Stimulated activated CD4-positive, alpha-beta T cell treated with anti-CD3 and anti-CD28 coated beads, Interleukin-1b, Interleukin-23, amount 100 ng/mL, for 1 hour (primary cell): ENCODE results near the gene BAIAP2.

Experiments used
- DNase-seq, 2 donors: peaks; one replicate each; pipeline ENCODE4 v3.0.0-alpha.2; 2020; ENCODE audit warnings: low read depth in 2 of 2

BAIAP2 gene

GRCh38 chr17:81053041-81053970, 18.4 kb downstream of the BAIAP2 start:
- DNase-seq, result no peak

- DNase-seq, result no peak
Observed at GRCh38 chr17:81054308-81054707, 19.4 kb downstream of the BAIAP2 start.

DNA sequence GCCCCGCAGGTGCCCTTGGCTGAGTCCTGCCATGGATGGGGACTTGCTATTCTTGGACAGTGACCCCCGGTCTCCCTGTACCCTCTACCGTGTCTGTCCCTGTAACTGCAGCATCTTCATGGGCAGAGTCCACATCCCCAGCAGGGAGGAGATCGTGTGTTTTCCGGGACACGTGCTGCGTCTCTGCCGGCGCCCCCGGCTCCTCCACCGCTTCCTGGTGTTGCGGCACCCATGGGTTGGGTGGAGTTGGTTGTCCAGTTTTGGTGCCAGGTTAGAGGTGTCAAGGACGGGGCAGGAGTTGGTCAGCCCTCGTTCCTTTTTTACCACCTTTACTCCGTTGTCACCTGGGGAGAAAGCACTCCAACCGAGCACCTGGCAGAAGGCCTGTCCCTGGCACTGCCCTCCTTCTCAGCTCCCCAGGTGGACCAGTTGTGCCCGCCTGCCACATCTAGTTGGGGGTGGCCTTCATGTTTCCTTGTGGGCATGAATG, 20.0 kb downstream of the BAIAP2 start:
- no peak for DNase-seq

DNA sequence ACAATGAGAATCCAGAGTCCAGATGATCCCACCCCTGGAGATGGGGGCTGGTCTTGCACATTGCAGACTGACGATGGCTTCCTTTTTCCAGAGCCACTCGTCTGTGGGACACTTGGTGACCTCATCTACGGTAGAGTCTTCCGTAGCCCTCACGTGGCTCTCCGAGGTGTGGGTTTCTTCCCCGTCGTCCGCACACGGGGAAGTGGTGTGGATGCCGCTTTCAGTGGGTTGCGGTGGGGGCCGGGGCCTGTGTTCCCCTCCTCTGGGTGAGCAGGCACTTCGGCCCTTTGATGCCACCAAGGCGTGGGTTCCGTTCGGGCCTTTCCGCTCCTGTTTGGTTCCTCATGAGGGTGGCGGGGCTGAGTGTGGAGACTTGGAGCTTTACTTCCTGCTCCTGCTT, 21.4 kb downstream of the BAIAP2 start:
- no peak for DNase-seq

DNA sequence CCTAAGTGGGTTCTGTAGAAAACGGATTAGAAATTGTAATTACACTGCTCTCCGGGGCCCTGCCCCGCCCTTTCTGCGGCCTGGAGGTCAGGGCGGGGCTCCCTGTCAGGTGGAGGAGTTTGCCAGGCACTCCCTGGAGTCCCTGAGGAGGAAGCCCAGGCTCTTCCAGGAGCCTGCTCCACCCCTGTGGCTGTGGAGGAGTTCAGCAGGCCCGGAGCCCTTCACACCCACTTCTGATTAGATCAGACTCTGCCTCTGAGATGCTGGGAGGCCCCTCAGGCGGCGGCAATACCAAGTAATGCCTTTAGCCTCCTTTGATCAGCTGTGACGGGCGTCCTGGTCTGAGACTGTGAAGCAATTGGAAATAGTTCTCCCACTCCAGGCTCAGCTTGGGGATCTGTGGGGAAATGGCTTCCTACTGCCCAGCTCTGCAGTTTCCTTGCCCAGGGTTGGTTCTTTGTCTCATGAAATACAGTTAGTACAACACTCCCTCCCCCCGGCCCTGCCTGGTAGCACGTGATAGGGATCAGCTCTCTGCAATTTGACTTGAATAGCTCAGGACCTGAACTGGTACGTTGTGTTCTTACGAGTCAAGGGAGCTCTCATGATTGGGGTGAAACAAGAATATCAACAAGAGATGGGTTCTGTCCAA, 22.3 kb downstream of the BAIAP2 start:
- DNase-seq, result no peak

- DNase-seq, result no peak
Observed at GRCh38 chr17:81057777-81058176, 22.8 kb downstream of the BAIAP2 start.

DNA sequence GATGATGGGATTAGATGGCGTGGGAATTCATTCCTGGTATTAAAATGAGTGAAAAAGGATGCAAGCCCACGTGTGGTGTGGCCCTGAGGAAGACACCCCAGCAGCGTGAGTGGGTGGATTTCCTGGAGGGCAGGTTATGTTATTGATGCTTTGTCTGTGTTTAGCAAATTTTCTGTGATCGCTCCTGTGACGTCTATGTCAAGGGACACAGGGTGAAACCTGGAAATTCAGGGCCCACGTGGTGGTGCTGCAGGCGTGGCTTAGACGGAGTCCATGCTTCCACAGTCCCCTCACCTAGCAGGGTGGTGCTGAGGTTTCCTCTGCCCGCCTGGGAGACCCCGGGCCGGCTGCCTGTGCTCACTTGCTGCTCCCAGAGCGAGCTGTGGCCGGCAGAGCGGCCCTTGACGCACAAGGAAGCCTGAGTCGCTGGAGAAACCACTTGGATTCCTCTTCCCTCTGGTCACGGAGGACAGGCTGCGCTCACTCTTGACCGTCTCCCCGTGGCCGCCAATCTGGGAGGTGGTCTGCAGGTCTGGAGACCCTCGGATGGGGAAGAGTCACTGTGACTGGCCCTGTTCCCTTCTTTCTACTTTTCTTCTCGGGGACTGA, 23.4 kb downstream of the BAIAP2 start:
- DNase-seq, result no peak

DNA sequence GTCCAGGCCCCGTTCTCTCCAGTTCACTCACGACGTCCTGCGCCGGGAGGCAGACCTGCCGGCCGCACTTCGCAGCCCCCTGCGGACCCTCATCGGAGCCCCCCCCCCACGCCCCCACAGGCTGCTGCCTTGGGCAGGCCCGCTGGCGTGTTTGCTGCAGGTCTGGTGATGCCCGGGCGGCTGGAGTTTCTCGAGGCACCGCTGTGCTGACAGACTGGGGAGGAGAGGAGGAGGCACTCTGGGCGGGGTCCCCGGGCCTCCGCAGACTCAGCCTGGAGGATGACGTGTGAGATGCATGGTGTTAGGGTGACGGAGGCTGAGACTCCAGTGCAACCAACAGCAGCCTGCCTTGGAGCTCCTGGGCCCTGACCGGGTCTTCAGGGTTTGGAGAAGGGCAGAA, 24.1 kb downstream of the BAIAP2 start:
- DNase-seq, result no peak

DNA sequence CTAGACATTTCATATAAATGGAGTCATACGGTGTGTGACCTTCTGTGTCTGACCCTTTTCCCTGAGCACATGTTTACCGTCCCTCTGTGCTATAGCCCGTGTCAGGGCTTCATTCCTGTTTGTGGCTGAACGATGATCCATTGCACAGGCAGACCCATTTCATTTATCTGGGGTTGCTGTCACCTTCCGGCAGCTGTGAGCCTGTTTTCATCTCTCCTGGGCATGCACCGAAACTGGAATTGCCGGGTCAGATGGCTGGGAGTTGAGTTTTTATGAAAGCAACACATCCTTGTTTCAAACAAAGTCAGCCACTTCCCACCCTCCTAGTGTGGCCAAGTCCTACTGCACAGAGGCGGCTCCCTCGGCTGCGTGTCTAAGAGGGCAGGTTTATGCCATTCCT, 25.5 kb downstream of the BAIAP2 start:
- no peak for DNase-seq

GRCh38 chr17:81061027-81061735, 26.2 kb downstream of the BAIAP2 start:
- DNase-seq, result no peak

DNA sequence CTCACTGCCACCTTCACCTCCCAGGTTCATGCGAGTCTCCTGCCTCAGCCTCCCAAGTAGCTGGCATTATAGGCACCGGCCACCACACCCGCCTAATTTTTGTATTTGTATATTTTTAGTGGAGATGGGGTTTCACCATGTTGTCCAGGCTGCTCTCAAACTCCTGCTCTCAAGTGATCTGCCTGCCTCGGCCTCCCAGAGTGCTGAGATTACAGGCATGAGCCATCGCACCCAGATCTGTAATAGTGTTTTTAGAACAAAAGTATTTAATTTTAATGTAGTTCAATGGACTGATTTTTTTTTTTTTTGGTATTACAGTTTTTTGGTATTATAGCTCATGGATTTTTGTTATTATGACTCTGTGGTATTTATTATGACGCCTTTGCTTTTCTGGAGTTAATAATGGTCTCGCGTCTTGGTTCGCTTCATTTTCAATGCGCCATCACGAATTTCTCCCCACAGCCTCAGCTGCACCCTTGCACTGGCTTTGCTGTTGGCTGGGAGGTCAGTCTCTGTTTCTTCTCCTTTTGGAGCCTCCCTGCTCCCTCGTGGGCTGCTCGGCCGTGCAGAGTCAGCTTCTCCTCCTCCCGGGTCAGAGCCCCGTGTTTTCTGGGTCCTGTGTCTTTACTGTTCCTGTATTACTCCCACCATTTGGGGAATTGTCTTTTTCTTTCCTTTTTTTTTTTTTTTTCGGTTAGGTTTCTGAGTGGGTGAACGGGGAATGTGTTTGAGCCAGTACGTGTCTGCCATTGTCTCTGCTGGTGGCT, 27.2 kb downstream of the BAIAP2 start:
- DNase-seq, result no peak

GRCh38 chr17:81063106-81064093, 28.4 kb downstream of the BAIAP2 start:
- no peak for DNase-seq

DNA sequence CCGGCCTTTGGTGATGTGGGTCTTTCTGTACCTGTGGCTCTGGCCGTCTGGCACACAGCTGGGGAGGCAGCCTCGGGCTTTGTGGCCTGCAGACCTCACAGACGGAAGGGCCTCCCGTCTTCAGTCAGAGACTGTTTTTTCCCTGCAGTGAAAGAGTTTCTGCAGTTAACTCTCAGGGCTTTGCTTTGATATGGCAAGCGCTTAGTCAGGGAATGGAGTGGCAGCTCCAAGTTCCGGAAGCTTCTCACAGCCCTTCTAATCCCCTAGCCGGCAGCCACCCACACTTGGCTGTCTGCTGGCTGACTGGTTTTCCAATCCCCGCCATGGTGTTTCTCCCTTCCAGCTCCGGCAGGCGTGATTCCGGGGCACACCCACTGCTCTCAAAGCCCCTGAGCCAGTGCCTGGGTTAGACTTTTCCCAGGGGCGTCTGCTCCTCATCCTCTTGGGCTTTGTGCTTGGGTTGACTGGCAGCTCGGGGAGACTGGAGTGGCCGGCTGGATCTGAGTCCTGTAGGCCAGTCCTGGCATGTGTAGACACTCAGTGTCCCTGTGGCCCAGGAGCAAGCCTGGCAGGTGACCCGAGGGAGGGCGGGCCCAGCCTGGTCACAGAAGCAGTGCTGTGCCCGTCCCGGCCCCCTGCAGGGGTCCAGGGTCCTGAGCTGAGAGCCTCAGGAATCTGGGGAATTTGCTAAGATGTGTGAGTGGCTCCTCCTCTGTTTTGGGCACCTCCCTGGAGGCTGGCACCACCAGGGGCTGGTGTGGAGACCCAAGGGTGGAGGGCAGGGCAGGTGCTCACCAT, 29.9 kb downstream of the BAIAP2 start:
- no peak for DNase-seq

- DNase-seq, result no peak
Observed at GRCh38 chr17:81065500-81065899, 30.5 kb downstream of the BAIAP2 start.

- no peak for DNase-seq
Observed at GRCh38 chr17:81066072-81066471, 31.1 kb downstream of the BAIAP2 start.

- DNase-seq, result no peak
Observed at GRCh38 chr17:81066771-81067315, 31.9 kb downstream of the BAIAP2 start.

GRCh38 chr17:81067391-81067811, 32.5 kb downstream of the BAIAP2 start:
- no peak for DNase-seq

DNA sequence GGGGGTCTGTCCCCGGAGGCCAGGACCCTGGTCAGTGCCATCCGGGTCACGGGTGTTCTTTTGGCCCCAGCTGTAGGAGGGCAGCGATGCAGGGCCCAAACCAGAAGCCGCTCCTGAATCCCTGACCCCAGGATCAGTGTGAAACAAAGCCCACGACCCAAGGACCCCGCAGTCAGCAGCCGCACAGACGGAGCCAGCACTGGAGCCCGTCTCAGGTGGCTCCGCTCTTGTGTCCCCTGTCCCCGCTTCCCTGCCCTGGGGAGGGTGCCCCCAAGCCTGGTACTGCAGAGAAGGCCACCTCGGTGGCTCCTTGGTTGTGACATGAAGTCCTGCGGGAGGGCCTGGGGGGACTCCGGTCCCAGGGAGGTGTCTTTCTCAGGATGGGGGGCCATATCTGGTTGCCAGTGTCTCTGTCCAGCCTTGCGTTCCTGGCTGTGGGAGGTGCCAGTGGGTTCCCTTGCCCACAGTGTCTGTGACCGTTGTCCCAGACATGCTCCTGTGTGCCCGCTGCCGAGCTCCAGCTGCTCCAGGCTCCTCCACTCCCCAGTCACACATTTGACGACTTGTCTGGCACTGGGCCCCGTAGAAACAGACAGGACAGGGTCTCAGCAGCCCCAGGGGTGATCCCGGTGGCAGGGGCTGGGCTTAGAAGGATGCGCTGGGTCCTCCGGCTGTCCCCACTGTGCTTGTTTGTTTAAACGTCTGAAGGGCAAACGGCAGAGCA, 33.6 kb downstream of the BAIAP2 start:
- DNase-seq, result no peak
